GM23338 (cell line): ENCODE data around the gene TRMT2A. TPM values are rescaled to one million over a fixed set of nuclear protein-coding genes. Genes with fewer than 3 reads are reported as not detected.

ENCODE experiments used
- ATAC-seq: fragments of 200-7000 bp; cut with Tn5 transposase; 3 replicates; pipeline ENCODE4 v1.9.1; 2020
- DNase-seq: peaks from one replicate; pipeline ENCODE4 v3.0.0-alpha.2; 2015; ENCODE audit warnings: low spot score
- H2AFZ ChIP-seq: fragments of 200-600 bp; sonication (generic); 2 replicates; pipeline ENCODE4 v1.8.0; 2016; ENCODE audit warnings: antibody characterized with exemption, mild to moderate bottlenecking, moderate library complexity
- H3F3A ChIP-seq: fragments of 200-600 bp; sonication (generic); replicated peaks from 2 replicates; pipeline ENCODE4 v1.8.0; 2017; ENCODE audit warnings: antibody characterized with exemption, mixed run types, low read depth
- H3K27ac ChIP-seq: fragments of 200-600 bp; sonication (generic); 2 replicates; pipeline ENCODE4 v1.6.1; 2016; ENCODE audit warnings: low read depth
- H3K27me3 ChIP-seq: fragments of 200-600 bp; sonication (generic); 2 replicates; pipeline ENCODE4 v1.8.0; 2016; ENCODE audit warnings: mild to moderate bottlenecking, mixed run types, moderate library complexity; ENCODE audit not compliant: insufficient read depth
- H3K36me3 ChIP-seq: fragments of 200-600 bp; sonication (generic); 2 replicates; pipeline ENCODE4 v1.8.0; 2016; ENCODE audit warnings: mild to moderate bottlenecking; ENCODE audit not compliant: insufficient read depth
- H3K4me1 ChIP-seq: fragments of 200-600 bp; sonication (generic); 2 replicates; pipeline ENCODE4 v1.8.0; 2016; ENCODE audit warnings: mild to moderate bottlenecking, moderate library complexity; ENCODE audit not compliant: insufficient read depth
- H3K4me2 ChIP-seq: fragments of 200-600 bp; sonication (generic); 2 replicates; pipeline ENCODE4 v1.7.1; 2017; ENCODE audit warnings: mixed run types
- H3K4me3 ChIP-seq: fragments of 200-600 bp; sonication (generic); 2 replicates; pipeline ENCODE4 v1.6.1; 2016; ENCODE audit warnings: mixed run types
- H3K79me2 ChIP-seq: fragments of 200-600 bp; sonication (generic); replicated peaks from 2 replicates; pipeline ENCODE4 v1.8.0; 2017; ENCODE audit warnings: mild to moderate bottlenecking; ENCODE audit not compliant: insufficient read depth
- H3K9me2 ChIP-seq: fragments of 200-600 bp; sonication (generic); 2 replicates; pipeline ENCODE4 v1.8.0; 2017; ENCODE audit not compliant: insufficient read depth
- H4K20me1 ChIP-seq: fragments of 200-600 bp; sonication (generic); replicated peaks from 2 replicates; pipeline ENCODE4 v1.8.0; 2017; ENCODE audit warnings: mild to moderate bottlenecking; ENCODE audit not compliant: insufficient read depth
- H3K27ac Mint-ChIP-seq: 2 replicates; pipeline ENCODE4 v1.8.0; 2020; ENCODE audit warnings: inconsistent platforms, mild to moderate bottlenecking, moderate library complexity, mixed read lengths
- H3K27me3 Mint-ChIP-seq: 3 replicates; pipeline ENCODE4 v1.8.0; 2022; ENCODE audit warnings: low read depth, mild to moderate bottlenecking, moderate library complexity, mixed read lengths, inconsistent platforms; ENCODE audit not compliant: insufficient read depth, poor library complexity
- H3K36me3 Mint-ChIP-seq: 3 replicates; pipeline ENCODE4 v1.8.0; 2021; ENCODE audit warnings: low read depth, mild to moderate bottlenecking, inconsistent platforms, moderate library complexity, mixed read lengths
- H3K4me1 Mint-ChIP-seq: 3 replicates; pipeline ENCODE4 v1.8.0; 2020; ENCODE audit warnings: mild to moderate bottlenecking, inconsistent platforms, mixed read lengths
- H3K4me3 Mint-ChIP-seq: 3 replicates; pipeline ENCODE4 v1.8.0; 2021; ENCODE audit warnings: moderate library complexity, mild to moderate bottlenecking, inconsistent platforms, mixed read lengths
- H3K9me3 Mint-ChIP-seq: 3 replicates; pipeline ENCODE4 v1.8.0; 2020; ENCODE audit warnings: moderate library complexity, mild to moderate bottlenecking, inconsistent platforms, mixed read lengths
- CREB1 ChIP-seq: fragments of 250-450 bp; sonication (Bioruptor Pico); IDR thresholded peaks from 2 replicates; pipeline ENCODE4 v1.5.0; 2020; ENCODE audit warnings: low read depth, mild to moderate bottlenecking, moderate library complexity
- EZH2 ChIP-seq: fragments of 200-600 bp; sonication (generic); IDR thresholded peaks from one replicate; pipeline ENCODE4 v1.8.0; 2017; ENCODE audit warnings: antibody characterized with exemption, mild to moderate bottlenecking, low read depth; ENCODE audit not compliant: unreplicated experiment
- EZH2phosphoT487 ChIP-seq: fragments of 200-600 bp; sonication (generic); IDR thresholded peaks from one replicate; pipeline ENCODE4 v1.8.1; 2018; ENCODE audit warnings: antibody characterized with exemption; ENCODE audit not compliant: unreplicated experiment
- JUNB ChIP-seq: IDR thresholded peaks from one replicate; pipeline ENCODE4 v1.6.1; 2016; ENCODE audit warnings: antibody characterized with exemption; ENCODE audit not compliant: unreplicated experiment
- NANOG ChIP-seq: IDR thresholded peaks from 2 replicates; pipeline ENCODE4 v1.6.1; 2016; ENCODE audit warnings: antibody characterized with exemption, borderline replicate concordance
- POLR2AphosphoS5 ChIP-seq: IDR thresholded peaks from 2 replicates; pipeline ENCODE4 v1.6.1; 2016; ENCODE audit warnings: antibody characterized with exemption, low read depth
- STAT1 ChIP-seq: IDR thresholded peaks from one replicate; pipeline ENCODE4 v1.6.1; 2016; ENCODE audit warnings: antibody characterized with exemption; ENCODE audit not compliant: unreplicated experiment
- ZNF114 ChIP-seq: fragments of 250-450 bp; sonication (Bioruptor Pico); IDR thresholded peaks from 2 replicates; pipeline ENCODE4 v1.5.0; 2020; ENCODE audit warnings: mild to moderate bottlenecking, moderate library complexity
- ZNF331 ChIP-seq: fragments of 250-450 bp; sonication (Bioruptor Pico); IDR thresholded peaks from 2 replicates; pipeline ENCODE4 v1.5.0; 2020; ENCODE audit warnings: low read depth, mild to moderate bottlenecking, moderate library complexity
- ZNF462 ChIP-seq: fragments of 250-450 bp; sonication (Bioruptor Pico); IDR thresholded peaks from 2 replicates; pipeline ENCODE4 v1.5.0; 2020; ENCODE audit warnings: mild to moderate bottlenecking, moderate library complexity
- polyA plus RNA-seq: library from polyadenylated mRNA; unstranded; fragments of >200 nt; fragmentation: Nextera tagmentation; extraction: Ambion mirVana; gene quantifications from 2 replicates; pipeline ENCODE4 v1.2.1, GENCODE V29; 2016
- total RNA-seq: library from RNA; depleted of rRNA; stranded (reverse); fragments of >200 nt; shearing (Covaris generic); gene quantifications from 2 replicates; pipeline ENCODE4 v1.2.3, GENCODE V29; 2014
- TF ChIP-seq, protein P1 (sequence below): IDR thresholded peaks from 2 replicates; pipeline ENCODE4 v1.6.1; 2016; ENCODE audit warnings: antibody characterized with exemption
- TF ChIP-seq, protein P2 (sequence below), 2 experiments: fragments of 200-600 bp in 1 of 2; sonication (generic) in 1 of 2; conservative IDR thresholded peaks; 2 replicates each; pipeline versions ENCODE4 v1.5.1 to v1.6.1; 2016 to 2017; ENCODE audit warnings: antibody characterized with exemption in 2 of 2, low read depth in 2 of 2, mild to moderate bottlenecking in 2 of 2, moderate library complexity in 1 of 2
- TF ChIP-seq, protein P3 (sequence below): IDR thresholded peaks from one replicate; pipeline ENCODE4 v1.6.1; 2018; ENCODE audit warnings: antibody characterized with exemption; ENCODE audit not compliant: unreplicated experiment

The TRMT2A gene
- total and polyA plus RNA-seq, 2 experiments from 2014 or later, result 41.3 to 61.3 TPM

GRCh38 chr22:20063271-20064139, 53.5 kb downstream of the TRMT2A start:
- no peaks in the 10 kb centered on the region for H3K4me1 ChIP-seq
- no peak overlapping the region for H3K4me3 Mint-ChIP-seq
- no peak overlapping the region for H3K27ac Mint-ChIP-seq
- no peaks in the 10 kb centered on the region for H3K27me3 ChIP-seq
- H3K79me2 ChIP-seq, result no peaks in the 10 kb centered on the region
- no peak for TF ChIP-seq NANOG
- TF ChIP-seq, protein P1, sequence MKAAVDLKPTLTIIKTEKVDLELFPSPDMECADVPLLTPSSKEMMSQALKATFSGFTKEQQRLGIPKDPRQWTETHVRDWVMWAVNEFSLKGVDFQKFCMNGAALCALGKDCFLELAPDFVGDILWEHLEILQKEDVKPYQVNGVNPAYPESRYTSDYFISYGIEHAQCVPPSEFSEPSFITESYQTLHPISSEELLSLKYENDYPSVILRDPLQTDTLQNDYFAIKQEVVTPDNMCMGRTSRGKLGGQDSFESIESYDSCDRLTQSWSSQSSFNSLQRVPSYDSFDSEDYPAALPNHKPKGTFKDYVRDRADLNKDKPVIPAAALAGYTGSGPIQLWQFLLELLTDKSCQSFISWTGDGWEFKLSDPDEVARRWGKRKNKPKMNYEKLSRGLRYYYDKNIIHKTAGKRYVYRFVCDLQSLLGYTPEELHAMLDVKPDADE, result no peak
- TF ChIP-seq EZH2, result no peak
- no peak for TF ChIP-seq ZNF114
- no peak for TF ChIP-seq STAT1
- TF ChIP-seq ZNF462, result no peak
- TF ChIP-seq CREB1 (CRISPR knock-in tag), result no peak
- TF ChIP-seq ZNF331, result no peak
- no peak for TF ChIP-seq JUNB
- TF ChIP-seq POLR2AphosphoS5, result no peak
- no peak for TF ChIP-seq EZH2phosphoT487
- TF ChIP-seq, protein P2, sequence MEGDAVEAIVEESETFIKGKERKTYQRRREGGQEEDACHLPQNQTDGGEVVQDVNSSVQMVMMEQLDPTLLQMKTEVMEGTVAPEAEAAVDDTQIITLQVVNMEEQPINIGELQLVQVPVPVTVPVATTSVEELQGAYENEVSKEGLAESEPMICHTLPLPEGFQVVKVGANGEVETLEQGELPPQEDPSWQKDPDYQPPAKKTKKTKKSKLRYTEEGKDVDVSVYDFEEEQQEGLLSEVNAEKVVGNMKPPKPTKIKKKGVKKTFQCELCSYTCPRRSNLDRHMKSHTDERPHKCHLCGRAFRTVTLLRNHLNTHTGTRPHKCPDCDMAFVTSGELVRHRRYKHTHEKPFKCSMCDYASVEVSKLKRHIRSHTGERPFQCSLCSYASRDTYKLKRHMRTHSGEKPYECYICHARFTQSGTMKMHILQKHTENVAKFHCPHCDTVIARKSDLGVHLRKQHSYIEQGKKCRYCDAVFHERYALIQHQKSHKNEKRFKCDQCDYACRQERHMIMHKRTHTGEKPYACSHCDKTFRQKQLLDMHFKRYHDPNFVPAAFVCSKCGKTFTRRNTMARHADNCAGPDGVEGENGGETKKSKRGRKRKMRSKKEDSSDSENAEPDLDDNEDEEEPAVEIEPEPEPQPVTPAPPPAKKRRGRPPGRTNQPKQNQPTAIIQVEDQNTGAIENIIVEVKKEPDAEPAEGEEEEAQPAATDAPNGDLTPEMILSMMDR (conservative IDR thresholded peaks at IDR 0.05; ENCODE audit: low read depth in 2 of 2), result no peak
- TF ChIP-seq, protein P3, sequence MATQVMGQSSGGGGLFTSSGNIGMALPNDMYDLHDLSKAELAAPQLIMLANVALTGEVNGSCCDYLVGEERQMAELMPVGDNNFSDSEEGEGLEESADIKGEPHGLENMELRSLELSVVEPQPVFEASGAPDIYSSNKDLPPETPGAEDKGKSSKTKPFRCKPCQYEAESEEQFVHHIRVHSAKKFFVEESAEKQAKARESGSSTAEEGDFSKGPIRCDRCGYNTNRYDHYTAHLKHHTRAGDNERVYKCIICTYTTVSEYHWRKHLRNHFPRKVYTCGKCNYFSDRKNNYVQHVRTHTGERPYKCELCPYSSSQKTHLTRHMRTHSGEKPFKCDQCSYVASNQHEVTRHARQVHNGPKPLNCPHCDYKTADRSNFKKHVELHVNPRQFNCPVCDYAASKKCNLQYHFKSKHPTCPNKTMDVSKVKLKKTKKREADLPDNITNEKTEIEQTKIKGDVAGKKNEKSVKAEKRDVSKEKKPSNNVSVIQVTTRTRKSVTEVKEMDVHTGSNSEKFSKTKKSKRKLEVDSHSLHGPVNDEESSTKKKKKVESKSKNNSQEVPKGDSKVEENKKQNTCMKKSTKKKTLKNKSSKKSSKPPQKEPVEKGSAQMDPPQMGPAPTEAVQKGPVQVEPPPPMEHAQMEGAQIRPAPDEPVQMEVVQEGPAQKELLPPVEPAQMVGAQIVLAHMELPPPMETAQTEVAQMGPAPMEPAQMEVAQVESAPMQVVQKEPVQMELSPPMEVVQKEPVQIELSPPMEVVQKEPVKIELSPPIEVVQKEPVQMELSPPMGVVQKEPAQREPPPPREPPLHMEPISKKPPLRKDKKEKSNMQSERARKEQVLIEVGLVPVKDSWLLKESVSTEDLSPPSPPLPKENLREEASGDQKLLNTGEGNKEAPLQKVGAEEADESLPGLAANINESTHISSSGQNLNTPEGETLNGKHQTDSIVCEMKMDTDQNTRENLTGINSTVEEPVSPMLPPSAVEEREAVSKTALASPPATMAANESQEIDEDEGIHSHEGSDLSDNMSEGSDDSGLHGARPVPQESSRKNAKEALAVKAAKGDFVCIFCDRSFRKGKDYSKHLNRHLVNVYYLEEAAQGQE, result no peak
- H3K9me2 ChIP-seq, result no peaks in the 10 kb centered on the region
- H3K27ac ChIP-seq, result no peak overlapping the region
- H3K4me1 Mint-ChIP-seq, result no peaks in the 10 kb centered on the region
- no peaks in the 10 kb centered on the region for H3K9me3 Mint-ChIP-seq
- H2AFZ ChIP-seq, result no peak overlapping the region
- no peaks in the 10 kb centered on the region for H3K36me3 ChIP-seq
- H3K36me3 Mint-ChIP-seq, result no peaks in the 10 kb centered on the region; the same call in 2 of the 3 replicates
- 0 out of 2 replicates have a peak, but pooled peaks cover 8% of the 10 kb centered on the region for H3F3A ChIP-seq
- H3K27me3 Mint-ChIP-seq, result peaks cover 5% of the 10 kb centered on the region
- DNase-seq (peak; percentile 44), ATAC-seq (peak; percentile 56)
- no peak overlapping the region for H3K4me2 ChIP-seq
- no peaks in the 10 kb centered on the region for H4K20me1 ChIP-seq
- no peak overlapping the region for H3K4me3 ChIP-seq
